Measurements from ENCODE around the gene PRLHR.

Gene PRLHR

DNA sequence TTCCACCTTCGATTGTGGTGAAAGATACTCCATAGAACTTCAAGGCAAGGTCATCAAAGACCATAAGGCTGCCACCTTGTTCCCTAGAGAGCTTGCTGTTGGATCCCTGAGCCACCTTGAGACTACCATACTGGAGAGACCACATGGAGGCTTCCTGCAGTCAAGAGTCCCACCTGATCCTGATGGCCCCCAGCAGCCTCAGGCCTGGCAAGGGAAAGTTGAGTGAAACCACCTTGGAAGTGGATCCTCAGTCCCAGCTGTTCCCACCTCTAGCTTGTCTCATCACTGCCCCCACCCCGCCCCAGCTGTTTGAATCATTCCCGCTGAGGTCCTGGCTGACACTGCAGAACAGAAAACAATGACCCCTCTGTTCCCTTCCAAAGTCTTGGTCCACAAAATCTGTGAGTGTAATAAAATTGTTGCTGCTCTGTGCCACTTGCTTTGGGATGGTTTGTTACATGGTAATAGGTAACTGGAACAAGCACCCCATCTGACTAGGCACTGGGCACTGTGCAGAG, 32.0 kb downstream of the PRLHR start:
- no peak for DNase-seq (ENCODE audit: low spot score)

DNA sequence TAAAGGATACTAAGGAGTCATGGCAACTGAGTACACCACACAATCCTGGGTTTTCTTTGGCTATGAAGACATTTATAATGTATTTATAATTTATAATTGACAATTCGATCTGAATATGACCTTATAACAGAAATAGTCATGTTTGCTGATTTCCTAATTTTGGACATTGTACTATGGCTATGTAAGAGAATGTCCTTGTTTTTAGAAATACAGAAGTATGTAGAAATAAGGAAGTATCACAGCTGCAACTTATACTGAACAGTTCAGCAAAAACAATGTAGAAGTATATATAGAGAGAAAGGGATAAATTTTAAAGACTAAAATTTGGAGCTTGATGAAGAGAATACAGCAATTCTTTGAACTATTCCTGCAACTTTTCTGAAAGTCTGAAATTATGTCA, 32.6 kb downstream of the PRLHR start:
- DNase-seq (ENCODE audit: low spot score) = no peak

DNA sequence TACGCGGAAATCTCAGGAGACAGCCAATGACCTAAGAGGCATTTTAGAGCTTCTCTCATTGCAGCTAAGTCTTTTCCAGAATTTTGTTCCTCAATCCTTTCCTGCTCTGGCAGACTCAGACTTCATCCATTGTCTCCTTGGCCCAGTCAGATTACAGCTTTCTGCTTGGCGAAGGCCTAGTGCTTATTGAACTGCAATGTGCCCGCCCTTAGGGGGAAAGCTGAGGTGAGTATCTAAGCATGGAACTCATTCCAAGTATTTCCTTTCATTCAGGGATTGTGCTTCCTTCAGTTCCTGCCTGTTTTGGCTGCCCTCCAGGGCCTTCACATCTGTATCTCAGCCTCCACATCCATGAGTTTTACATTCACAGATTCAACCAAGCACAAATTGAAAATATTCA, 37.5 kb downstream of the PRLHR start:
- DNase-seq (ENCODE audit: low spot score) = no peak

GRCh38 chr10:118551535-118552100, 43.8 kb downstream of the PRLHR start:
- DNase-seq (ENCODE audit: low spot score) = no peak

DNA sequence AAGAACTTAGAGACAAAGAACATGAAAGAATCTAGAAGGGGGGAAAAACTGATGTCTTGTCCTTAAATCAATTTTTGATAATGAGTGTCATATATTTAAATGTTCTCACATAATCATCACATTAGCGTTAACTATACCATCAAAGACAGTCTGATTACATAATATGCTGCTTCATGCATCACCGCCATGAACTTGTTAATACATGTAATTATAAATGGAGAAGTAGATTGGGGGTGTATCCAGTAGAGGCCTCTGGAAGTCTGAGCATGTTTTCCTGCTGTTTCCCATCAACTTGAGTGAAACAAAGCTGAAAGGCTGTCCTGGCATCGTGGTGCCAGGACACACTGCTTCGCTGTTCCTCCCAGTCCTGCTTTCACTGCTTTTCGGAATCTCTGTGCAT, 48.2 kb downstream of the PRLHR start:
- DNase-seq (ENCODE audit: low spot score) = no peak

- DNase-seq (ENCODE audit: low spot score) = no peak
Measured at GRCh38 chr10:118546479-118546878, 49.0 kb downstream of the PRLHR start.

DNA sequence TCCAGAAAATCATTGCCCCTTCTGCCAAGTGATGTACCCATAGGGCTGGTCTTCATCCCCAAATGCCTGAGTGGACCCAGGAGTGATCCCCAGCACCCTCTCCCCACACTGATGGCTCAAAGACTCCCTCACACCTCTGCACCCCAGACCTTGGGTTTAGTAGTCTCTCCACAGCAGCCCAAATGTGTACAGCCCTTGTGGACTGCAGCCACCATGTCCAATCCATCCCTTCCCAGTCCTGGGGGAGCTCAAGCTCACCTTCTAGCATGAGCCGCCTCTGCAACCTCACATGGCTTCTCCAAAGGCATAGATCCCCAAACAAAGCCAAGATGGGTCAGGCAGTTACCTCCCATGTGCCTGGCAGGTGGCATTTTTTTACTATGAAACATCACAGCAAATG, 50.1 kb downstream of the PRLHR start:
- no peak for DNase-seq (ENCODE audit: low spot score)

GRCh38 chr10:118544401-118544948, 51.0 kb downstream of the PRLHR start:
- DNase-seq (ENCODE audit: low spot score) = no peak

GRCh38 chr10:118543714-118544400, 51.6 kb downstream of the PRLHR start:
- DNase-seq (ENCODE audit: low spot score) = peak; percentile 26

GRCh38 chr10:118542745-118543144, 52.7 kb downstream of the PRLHR start:
- no peak for DNase-seq (ENCODE audit: low spot score)

DNA sequence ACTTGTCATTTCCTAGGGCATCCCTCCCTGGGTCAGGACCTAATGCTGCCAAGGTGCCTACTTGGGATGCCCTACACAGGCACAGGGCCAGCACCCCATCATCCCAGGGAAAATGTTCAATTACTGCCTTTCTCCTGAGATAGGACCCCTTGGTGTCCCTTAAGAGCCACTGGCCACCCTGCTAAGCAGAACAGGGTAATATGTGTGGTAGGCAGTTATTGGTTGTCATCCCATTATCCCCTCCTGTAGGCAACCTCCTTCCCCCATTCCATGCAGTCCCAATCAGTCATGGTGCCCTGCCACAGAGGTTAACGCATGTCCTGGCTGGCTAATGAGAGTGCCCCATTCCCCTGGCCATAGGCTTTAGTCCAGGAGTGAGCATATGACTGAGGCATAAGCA, 53.2 kb downstream of the PRLHR start:
- no peak for DNase-seq (ENCODE audit: low spot score)

DNA sequence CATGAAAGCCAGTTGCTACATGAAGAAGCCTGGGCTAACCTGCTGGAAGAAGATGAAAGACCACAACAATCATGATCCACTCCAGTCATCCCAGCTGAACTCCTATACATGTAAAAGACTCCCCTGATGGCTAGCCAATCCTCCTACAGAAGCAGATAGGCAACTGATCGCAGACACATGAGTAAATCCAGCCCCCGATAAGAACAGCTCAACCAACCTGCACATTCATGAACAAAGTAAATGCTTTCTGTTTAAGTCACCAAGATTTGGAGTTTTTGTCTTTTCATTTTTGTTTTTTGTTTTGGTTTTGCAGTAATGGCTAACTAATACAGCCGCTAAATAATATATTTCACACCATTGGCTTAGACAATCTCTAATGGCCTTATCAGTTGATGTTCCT, 53.7 kb downstream of the PRLHR start:
- DNase-seq (ENCODE audit: low spot score) = no peak
